GM23248 (cell line): ENCODE data around the gene ANKRD11.

Source experiments
- EZH2 ChIP-seq: fragments of 200-600 bp; sonication (generic); IDR thresholded peaks from 2 replicates; pipeline ENCODE4 v1.6.1; 2018; ENCODE audit warnings: antibody characterized with exemption, mild to moderate bottlenecking; ENCODE audit not compliant: insufficient read depth, poor library complexity, severe bottlenecking
- EZH2phosphoT487 ChIP-seq: fragments of 200-600 bp; sonication (generic); IDR thresholded peaks from 2 replicates; pipeline ENCODE4 v1.6.1; 2018; ENCODE audit warnings: antibody characterized with exemption, moderate library complexity, mild to moderate bottlenecking, low read depth; ENCODE audit not compliant: insufficient read depth

DNA sequence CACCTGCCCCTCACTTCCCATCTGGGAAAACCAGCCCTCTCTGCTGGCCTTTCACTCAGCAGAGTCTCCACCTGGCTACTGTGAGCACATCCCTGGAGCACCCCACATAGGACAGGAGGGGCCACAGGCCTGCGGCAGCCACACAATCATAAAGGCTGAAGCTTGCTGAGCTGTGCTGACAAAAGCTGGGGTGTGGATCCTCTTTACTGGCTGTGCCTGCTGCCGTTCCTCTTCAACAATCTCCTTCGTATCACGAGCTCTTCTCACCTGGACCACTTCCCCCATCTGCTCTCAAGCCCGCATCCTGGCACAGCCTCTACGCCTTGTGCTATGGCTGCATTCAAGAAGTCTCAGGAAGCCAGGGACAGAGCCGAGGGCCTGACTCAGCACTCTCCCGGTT lies 186.7 kb downstream of the ANKRD11 start:
- no peak for TF ChIP-seq EZH2
- TF ChIP-seq EZH2phosphoT487, result no peak
